NCI-H2029 treated with DMSO at 0.1 percent for 48 hours (cell line): ENCODE measurements around the gene PPP5C.
A peak's percentile ranks its signal among the peaks of the same experiment; 100 is the strongest.
"Not testable (repeated sequence)": the region's sequence is repeated elsewhere in the genome, so short reads cannot be mapped to it uniquely, and the experiment has no call there.

ENCODE experiments used
- DNase-seq: peaks from one replicate; lab custom pipeline; 2025; lab: John Stamatoyannopoulos, UW

The PPP5C gene, protein sequence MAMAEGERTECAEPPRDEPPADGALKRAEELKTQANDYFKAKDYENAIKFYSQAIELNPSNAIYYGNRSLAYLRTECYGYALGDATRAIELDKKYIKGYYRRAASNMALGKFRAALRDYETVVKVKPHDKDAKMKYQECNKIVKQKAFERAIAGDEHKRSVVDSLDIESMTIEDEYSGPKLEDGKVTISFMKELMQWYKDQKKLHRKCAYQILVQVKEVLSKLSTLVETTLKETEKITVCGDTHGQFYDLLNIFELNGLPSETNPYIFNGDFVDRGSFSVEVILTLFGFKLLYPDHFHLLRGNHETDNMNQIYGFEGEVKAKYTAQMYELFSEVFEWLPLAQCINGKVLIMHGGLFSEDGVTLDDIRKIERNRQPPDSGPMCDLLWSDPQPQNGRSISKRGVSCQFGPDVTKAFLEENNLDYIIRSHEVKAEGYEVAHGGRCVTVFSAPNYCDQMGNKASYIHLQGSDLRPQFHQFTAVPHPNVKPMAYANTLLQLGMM

DNA sequence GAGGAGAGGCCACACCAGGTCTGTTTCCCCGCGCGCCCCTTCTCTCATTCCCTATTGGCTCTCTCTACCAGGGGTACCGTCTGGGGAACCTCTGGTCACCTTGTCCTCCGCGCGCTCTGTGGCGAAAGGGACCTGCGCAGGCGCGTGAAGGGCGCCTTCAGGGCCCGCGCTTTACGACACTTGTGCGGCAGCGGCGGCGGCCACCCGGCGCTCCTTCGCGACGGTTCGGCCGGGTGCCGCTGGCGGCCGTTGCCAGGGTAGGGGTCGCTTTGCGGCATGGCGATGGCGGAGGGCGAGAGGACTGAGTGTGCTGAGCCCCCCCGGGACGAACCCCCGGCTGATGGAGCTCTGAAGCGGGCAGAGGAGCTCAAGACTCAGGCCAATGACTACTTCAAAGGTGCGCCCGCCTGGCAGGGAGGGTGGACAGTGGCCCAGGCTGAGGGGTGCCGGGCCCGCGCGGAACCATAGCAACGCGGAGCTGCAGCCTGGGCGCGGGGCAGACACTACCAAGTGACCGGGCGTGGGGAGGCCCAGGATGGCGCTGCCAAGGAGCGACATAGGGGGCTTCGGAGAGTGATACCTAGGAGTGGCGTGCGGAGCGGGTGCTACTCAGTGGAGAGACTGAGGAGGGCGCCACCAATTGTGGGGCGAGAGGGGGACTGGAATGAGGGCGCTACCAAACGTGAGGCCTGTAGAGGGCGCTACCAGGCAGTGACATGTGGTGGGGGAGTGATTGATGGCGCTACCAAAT lies at the start of gene PPP5C:
PPP5C (plus strand) TSS at position 267 of the 751 bp plus-strand sequence; CDS start at position 277, 10 bp downstream.
- DNase-seq, result peak; percentile 80

DNA sequence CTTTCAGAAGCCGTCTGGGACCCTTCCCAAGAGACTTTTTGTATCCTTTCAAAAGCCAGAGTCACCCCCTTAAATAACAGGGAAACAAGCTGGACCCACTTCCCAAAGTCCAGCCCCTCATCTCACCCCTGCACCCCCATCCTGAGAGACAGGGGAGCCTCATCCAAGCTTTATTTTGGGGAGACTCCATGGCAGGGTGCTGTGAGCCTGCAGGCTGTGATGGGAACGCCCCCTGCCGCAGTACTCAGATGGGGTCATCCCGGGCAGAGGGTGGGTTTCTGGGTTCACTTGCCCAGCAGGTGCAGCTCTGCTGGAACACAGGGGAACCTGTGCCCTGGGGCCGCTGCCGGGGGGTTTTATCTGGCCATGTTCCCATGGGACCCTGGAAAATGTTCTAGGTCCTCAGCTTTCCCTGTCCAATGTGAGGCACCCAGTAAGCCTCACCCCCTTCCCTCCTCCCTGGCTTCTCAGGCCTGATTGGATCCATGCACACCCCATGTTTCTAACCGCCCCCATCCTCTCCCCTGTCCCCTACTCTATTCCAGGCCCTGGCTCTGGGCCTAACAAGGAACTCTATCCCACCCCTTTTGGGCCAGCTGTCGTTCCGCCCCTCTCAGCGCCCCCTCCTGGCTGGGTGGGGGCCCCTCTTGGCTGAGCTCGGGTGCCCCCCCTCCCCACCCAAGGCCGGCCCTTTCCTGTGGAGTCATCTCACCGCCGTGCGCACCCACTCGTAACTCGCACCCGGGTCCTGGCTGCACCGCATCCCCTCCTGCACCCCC lies 49.0 kb upstream of the PPP5C start:
- DNase-seq, result no peak

DNA sequence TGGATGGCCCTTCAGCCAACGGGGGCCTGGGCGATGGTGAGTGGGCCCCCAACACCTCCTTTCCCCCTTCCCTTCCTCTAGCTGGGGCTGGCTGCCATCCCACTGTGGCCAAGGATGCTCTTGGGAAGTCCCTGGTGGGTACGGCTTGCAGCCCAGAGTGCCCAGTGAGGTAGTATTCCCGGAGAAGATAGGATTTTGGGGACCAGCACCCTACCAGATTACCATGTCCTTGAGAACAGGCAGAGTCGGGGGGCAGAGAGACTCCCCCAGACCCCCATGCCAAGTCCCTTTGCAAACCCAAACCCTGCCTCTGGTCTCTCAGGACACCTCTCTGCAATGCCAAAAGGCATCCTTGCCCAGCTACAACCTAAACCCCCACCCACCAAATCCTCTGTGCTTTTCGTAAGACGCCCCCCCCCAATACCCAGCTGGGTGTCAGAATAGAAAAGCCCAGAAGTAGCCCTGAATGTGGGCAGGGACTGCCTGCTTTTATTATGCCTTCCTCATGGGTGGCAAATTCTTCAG lies 48.3 kb upstream of the PPP5C start:
- no peak for DNase-seq

DNA sequence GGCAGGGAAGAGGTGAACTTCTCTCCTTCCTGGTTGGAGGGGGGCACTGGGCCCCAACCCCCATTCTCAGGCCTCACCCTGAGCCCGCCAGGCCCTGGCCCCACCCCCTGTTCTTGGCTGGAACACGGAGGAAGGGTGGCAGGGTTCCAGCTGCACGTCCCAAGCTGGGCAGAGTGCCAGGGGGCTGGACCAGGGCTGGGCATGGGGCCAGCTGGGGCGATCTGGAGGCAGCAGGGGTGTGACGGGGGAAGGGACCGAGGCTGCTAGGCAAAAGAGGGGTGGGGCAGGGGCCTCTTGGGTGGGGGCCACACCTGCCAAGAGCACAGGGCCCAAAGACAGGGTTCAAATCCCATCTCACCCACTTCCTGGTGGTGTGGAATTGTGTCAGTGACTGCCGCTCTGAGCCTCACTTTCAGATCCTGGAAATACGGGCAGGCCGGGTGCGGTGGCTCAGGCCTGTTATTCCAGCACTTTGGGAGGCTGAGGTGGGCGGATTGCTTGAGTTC lies 47.8 kb upstream of the PPP5C start:
- DNase-seq, result peak; percentile 74

DNA sequence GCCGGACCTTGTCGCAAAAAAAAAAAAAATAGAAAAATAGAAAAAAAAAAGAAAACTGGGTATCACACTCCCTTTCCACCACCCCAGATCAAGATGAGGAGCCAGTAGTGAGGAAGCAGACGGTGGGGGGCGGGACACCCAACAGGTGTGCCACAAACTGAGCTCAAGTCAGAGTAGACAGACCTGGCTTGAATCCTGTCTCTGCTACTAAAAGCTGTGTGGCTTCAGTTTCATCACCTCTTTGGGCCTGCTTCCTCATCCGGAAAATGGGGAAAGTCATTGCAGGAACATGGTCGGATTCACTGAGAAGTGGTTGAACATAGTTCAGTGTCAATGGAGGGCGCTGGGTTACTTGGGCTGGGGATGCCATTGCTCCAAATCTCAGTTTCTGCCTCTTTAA lies 47.2 kb upstream of the PPP5C start:
- no peak for DNase-seq

DNA sequence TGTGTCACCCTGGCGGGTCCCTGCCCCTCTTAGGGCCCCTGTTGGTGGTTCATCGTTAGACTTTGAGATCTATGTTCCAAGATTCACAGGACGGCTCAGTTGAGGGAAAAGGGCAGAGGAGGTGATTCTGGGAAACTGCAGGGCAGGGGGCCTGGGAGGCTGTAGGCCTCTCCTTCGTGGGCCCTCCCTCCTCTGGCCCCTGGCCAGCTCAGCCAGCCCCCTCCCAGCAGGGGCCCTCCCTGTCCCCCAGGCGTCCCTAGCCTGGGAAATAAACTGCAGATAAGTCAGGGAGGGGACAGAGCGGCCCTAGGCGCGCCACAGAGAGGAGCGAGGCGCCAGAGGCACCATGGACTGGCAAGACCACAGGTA lies 43.6 kb upstream of the PPP5C start:
- DNase-seq, result no peak

DNA sequence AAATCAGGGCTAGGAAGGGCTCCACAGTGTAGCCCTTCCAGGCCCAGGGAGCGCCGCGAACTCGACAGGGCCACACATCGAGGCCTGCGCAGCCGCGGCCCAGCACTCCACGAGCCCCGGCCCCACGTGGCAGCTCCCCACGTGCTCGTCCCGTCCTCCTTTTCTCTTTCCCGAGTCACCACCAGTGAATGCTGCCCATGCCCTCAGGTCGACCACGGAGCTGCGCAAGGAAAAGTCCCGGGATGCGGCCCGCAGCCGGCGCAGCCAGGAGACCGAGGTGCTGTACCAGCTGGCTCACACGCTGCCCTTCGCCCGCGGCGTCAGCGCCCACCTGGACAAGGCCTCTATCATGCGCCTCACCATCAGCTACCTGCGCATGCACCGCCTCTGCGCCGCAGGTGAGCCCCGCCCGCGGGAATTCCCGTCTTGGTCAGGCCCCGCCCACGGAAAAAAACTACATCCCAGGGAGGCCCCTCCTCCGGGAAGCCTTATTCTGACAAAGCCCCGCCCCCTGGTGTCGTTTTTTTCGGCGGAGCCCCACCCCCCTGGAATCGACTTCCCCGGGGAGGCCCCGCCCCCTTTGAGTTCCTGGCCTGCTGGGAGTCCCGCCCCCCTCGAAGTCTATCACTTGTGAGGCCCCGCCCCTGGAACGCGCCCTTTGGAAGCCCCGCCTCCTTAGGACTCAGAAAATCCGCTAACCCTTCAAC lies 43.0 kb upstream of the PPP5C start:
- no peak for DNase-seq

DNA sequence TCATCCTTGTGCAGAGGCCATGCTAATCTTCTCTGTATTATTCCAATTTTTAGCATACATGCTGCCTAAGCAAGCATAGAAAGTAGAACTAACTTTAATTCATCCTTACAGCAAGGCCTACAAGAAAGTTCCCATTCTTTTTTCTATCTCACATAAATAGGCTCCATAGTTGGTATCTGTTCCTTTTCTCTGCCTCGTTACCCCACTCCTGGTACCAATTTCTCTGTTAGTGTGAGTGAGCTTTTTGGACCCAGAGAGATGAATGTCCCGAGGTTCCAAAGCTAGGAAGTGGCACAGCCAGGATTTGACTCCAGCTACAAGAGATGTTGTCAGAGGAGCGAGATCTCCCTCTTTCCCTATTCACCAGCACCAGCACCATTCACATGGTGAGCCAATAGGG lies 40.4 kb upstream of the PPP5C start:
- DNase-seq, result no peak

DNA sequence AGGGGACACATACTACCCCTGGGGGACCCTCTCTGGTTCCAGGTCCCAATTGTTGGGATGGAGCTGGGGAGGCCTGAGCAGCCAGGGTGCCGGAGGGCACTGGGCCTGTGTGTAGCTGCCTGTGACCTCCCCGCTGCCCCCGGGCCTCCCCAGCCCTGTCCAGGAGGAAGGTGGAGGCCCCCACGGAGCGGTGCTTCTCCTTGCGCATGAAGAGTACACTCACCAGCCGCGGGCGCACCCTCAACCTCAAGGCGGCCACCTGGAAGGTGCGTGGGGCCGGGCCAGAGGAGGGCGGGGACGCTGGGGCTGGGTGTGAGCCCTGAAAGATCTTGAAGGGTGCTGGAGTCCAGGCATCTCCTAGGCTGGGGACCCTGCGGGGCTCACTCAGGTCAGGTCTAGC lies 38.4 kb upstream of the PPP5C start:
- DNase-seq, result no peak

DNA sequence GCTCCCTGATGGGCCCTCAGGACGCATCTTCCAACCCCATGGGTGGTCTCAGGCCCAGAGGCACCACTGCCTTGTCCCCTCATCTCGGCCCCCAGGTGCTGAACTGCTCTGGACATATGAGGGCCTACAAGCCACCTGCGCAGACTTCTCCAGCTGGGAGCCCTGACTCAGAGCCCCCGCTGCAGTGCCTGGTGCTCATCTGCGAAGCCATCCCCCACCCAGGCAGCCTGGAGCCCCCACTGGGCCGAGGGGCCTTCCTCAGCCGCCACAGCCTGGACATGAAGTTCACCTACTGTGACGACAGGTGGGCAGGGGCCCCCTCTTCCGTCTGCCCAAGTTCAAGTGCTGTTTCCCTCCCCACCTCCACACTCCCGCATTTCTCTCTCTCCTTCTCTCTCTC lies 37.8 kb upstream of the PPP5C start:
- no peak for DNase-seq

DNA sequence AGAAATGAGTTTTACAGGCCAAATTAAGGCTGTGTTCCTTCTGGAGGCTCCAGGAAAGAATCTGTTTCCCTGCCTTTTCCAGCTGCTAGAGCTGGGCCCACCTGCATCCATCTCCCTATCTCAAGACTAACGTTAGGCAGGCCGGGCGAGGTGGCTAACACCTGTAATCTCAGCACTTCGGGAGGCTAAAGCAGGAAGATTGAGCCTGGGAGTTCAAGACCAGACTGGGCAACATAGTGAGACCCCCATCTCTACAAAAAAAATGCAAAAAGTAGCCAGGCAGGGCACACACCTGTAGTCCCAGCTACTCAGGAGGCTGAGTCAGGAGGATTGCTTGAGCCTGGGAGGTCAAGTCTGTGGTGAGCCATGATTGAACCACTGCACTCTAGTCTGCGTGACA lies 35.4 kb upstream of the PPP5C start:
- DNase-seq, result no peak

DNA sequence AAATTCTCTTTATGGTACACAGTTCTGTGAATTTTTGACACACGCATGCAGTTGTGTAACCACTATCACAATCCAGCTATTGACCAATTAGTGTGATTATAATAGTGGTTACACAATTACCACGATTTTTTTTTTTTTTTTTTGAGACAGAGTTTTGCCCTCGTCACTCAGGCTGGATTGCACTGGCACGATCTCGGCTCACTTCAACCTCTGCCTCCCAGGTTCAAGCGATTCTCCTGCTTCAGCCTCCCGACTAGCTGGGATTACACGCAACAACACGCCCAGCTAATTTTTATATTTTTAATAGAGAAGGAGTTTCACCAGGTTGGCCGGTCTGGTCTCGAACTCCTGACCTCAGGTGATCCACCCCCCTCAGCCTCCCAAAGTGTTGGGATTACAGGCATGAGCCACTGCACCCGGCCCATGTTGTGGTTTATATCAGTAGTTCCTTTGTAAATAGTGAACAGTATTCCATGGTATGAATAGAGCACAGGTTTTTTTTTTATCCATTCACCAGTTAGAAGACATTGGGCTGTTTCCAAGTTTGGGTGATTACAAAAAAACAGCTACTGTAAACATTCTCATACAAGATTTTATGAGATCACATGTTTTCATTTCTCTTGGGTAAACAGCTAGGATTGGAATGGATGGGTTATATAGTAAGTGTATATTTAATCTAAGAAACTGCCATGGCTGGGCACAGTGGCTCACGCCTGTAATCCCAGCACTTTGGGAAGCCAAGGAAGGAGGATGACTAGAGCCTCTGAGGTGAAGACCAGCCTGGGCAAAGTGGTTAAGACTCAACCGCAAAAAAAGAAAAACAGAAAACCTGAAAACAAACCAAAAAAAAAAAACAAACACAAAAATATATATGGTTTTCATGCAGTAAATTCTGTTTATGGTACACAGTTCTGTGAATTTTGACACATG lies 33.1 kb upstream of the PPP5C start:
- peak; percentile 57 for DNase-seq

DNA sequence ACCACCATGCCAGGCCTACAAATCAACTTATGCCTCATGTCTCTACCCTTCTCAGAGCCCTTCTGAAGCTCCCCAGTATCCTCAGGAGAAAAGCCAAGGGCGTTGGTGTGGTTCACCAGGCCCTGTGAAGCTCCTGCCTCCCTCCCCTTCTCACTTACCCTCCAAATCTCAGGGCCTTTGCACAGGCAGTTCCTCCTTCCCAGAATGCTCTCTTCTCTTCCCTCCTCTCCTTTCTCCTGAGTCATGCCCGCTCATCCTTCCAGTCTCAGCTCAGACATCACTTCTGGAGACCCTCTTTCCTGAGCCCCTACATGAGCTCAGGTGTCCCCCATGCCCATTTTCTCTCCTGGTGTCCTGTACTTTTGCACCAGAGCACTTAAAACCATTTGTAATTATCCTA lies 29.5 kb upstream of the PPP5C start:
- no peak for DNase-seq

DNA sequence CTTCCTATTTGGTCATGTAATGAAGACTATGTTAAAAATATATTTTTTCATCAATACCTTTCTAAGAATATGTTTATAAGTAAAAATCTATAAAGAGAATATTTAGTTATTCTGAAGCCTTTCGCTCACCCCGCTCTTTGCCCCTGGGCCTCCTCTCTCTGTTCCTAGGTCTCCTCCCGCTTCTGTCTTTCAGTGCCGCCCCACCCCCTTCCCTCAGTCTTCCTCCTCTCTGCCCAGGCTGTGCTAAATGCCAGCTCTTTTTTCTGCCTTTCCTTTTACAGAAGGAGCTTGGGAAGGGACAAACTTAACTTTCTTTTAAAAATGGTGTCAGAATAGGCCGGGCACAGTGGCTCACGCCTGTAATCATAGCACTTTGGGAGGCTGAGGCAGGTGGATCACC lies 27.3 kb upstream of the PPP5C start:
- DNase-seq, result no peak

DNA sequence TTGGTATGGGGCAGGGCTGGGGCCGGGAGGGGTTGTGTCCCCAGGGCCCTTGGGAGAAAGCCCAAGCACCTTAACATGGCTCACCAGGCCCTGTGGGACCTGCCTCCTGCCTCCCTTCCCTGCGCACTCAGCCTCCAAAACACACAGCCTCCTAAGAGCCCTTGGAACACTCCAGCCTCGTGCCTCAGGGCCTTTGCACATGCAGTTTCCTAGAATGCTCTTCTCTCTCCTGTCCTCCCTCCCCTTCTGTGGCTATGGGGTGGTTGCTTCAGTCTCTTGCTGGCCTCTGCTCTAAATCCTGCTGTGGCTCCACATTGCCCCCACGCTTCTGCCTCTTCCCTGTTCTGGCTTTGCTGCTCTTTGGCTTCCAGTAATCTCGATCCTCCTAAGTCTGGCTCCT lies 26.3 kb upstream of the PPP5C start:
- no peak for DNase-seq

DNA sequence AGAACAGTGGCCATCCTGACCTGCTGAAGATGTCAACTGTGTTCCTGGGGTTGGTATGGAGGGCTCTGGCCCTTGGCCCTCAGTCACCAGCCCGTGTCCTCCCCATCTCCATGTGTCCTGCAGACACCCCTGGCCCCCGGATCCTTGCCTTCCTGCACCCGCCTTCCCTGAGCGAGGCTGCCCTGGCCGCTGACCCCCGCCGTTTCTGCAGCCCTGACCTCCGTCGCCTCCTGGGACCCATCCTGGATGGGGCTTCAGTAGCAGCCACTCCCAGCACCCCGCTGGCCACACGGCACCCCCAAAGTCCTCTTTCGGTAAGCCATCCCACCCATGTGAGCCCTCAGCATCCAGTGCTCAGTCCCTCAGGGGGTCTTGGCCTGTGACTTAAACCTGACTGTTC lies 25.2 kb upstream of the PPP5C start:
- no peak for DNase-seq

DNA sequence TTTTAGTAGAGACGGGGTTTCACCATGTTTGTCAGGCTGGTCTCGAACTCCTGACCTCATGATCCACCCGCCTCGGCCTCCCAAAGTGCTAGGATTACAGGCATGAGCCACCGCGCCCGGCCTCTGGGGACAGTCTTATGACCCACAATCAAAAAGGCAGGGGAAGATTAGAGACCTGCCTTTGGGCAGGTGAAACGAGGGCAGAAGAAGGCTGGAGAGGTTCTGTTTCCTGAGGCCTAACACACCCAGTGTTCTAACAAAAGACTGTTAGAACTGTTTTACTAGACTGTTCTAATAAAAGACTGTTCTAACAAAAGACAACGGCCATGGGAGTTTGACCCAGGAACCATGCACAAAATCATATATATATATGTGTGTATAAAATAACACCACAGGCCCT lies 23.7 kb upstream of the PPP5C start:
- not testable (repeated sequence) for DNase-seq

DNA sequence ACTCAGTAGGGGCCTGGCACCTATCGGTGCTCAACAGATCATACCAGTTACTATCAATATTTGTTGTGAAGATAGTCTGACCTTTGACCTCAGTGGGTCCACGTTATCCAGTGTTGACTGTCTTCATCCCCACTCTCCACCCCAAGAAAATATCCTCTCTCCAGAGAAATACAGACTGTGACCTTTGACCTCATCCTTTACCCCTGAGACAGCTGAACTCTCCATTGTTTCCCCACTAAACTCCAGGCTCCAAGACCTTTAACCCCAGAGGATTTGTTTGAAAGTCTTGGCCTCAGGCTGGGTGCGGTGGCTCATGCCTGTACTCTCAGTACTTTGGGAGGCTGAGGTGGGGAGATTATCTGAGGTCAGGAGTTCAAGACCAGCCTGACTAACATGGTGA lies 22.6 kb upstream of the PPP5C start:
- DNase-seq, result no peak

DNA sequence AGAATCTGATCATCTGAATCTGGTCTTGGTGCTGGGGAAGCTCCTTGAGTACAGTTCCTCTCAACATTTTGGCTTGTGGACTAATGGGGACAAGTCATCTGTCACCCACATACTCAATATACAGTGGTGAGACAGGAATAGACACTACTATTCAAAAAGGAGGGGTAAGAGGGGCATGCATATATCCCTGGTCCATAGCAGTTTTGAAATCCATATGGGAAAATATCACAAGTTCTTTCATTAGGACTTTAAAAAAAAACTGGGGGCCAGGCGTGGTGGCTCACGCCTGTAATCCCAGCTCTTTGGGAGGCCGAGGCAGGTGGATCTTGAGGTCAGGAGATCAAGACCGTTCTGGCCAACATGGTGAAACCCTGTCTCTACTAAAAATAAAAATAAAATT lies 20.3 kb upstream of the PPP5C start:
- no peak for DNase-seq

DNA sequence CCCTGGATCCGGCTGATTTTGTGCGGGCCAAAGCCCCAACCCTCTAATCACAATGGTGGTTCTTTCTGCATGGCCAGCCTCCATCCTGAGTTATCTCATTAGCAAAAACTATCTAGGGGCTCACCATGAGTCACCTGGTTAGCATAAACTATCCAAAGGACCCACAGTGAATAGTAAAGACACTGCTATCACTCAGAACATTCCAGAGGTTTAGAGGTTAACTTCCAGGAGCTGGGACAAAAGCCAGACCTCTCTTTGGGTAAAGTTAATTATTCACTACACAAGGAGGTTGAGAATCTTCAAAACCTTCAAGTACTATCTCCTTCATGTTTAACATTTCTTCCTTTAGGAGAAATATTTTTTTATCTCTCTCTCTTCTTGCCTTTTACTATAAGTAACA lies 18.8 kb upstream of the PPP5C start:
- DNase-seq, result no peak
